K562 (cell line): Measurements from ENCODE around the gene MYO15B. TPM values are rescaled to one million over a fixed set of nuclear protein-coding genes. Genes with fewer than 3 reads are reported as not detected.

Experiments
- CBX2 ChIP-seq: fragments of 200-600 bp; sonication (generic); IDR thresholded peaks from one replicate; pipeline ENCODE4 v1.6.1; 2012; ENCODE audit warnings: mild to moderate bottlenecking, low read length, inconsistent platforms; ENCODE audit not compliant: insufficient read depth, poor library complexity, severe bottlenecking
- FOXA3 ChIP-seq, 2 experiments: fragments of 450-650 bp in 1 of 2; sonication (generic) in 1 of 2; formaldehyde crosslinking; IDR thresholded peaks in 1 of 2; conservative IDR thresholded peaks in 1 of 2; 2 replicates each; pipeline versions ENCODE4 v1.4.0 to v1.8.0; 2020 to 2022; ENCODE audit warnings: mild to moderate bottlenecking in 2 of 2, missing genetic modification reagents in 1 of 2
- JUND ChIP-seq, 2 experiments: IDR thresholded peaks; 2 replicates in 1 of 2; 3 replicates in 1 of 2; pipeline ENCODE4 v1.6.1; 2011; ENCODE audit warnings: borderline replicate concordance in 2 of 2, low read depth in 2 of 2, low read length in 2 of 2, improper control_type of control experiment in 1 of 2, missing biosample characterization in 1 of 2, missing genetic modification characterization in 1 of 2, missing genetic modification reagents in 1 of 2
- MAFF ChIP-seq: IDR thresholded peaks from 2 replicates; pipeline ENCODE4 v1.6.1; 2012; ENCODE audit warnings: low read length, improper control_type of control experiment
- RFX7 ChIP-seq: fragments of 250-450 bp; sonication (Bioruptor Pico); IDR thresholded peaks from 2 replicates; pipeline ENCODE4 v1.5.1; 2021; ENCODE audit warnings: mild to moderate bottlenecking
- STAT5B ChIP-seq: fragments of 250-450 bp; sonication (Bioruptor Pico); IDR thresholded peaks from 2 replicates; pipeline ENCODE4 v1.8.0; 2021; ENCODE audit warnings: mild to moderate bottlenecking, inconsistent platforms
- ZNF586 ChIP-seq: fragments of 450-650 bp; formaldehyde crosslinking; conservative IDR thresholded peaks from 2 replicates; pipeline ENCODE4 v1.4.0; 2020; ENCODE audit warnings: mild to moderate bottlenecking, moderate library complexity
- ZNF639 ChIP-seq, 2 experiments: fragments of 200-800 bp in 1 of 2; sonication (Bioruptor generic) in 1 of 2; sonication (generic) in 1 of 2; formaldehyde crosslinking in 1 of 2; IDR thresholded peaks in 1 of 2; conservative IDR thresholded peaks in 1 of 2; 2 replicates each; pipeline versions ENCODE4 v1.5.0 to v1.6.1; 2016 to 2020; ENCODE audit warnings: missing compliant biosample characterization in 1 of 2, missing genetic modification characterization in 1 of 2, missing genetic modification reagents in 1 of 2
- ZNF780A ChIP-seq: fragments of 250-450 bp; sonication (Bioruptor Pico); IDR thresholded peaks from 2 replicates; pipeline ENCODE4 v1.5.0; 2021; ENCODE audit warnings: mild to moderate bottlenecking
- polyA plus RNA-seq, 8 experiments: library from polyadenylated mRNA; depleted of rRNA in 4 of 8; stranded (reverse) in 5 of 8; unstranded in 3 of 8; fragments of >200 nt; fragmentation: Nextera tagmentation in 2 of 8; fragmentation: Illumina TruSeq in 1 of 8; extraction: Ambion mirVana in 2 of 8; extraction: Trizol in 1 of 8; gene quantifications; 2 replicates each; pipeline versions ENCODE4 v1.2.1 to v1.2.3, GENCODE V29; 2011 to 2014; ENCODE audit warnings: inconsistent platforms in 1 of 8, missing spikeins in 1 of 8
- total RNA-seq, 7 experiments: library from RNA; depleted of rRNA in 6 of 7; stranded (reverse); fragments of >200 nt in 6 of 7; fragmentation: Illumina TruSeq in 2 of 7; extraction: Trizol in 2 of 7; gene quantifications; 2 replicates each; pipeline versions ENCODE4 v1.2.1 to v1.2.3, GENCODE V29; 2011 to 2021; ENCODE audit warnings: low replicate concordance in 1 of 7

The MYO15B gene
- total and polyA plus RNA-seq, 9 of the 15 experiments (the other 6 are each of a cell fraction or from before 2014, with no cell fraction given) = 0.05 to 3.1 (median 0.83) TPM; not detected in 2

GRCh38 chr17:75559958-75560533, 27.6 kb upstream of the MYO15B start (continued):
- TF ChIP-seq ZNF639 (CRISPR knock-in tag; conservative IDR thresholded peaks at IDR 0.05 in 1 of 2, IDR thresholded peaks at IDR 0.05 in 1 of 2) (no peak), CBX2 (no peak), FOXA3 (CRISPR knock-in tag; conservative IDR thresholded peaks at IDR 0.05 in 1 of 2, IDR thresholded peaks at IDR 0.05 in 1 of 2) (no peak), RFX7 (CRISPR knock-in tag) (no peak), STAT5B (CRISPR knock-in tag) (no peak), ZNF586 (CRISPR knock-in tag) (no peak), MAFF (no peak), JUND (IDR thresholded peaks at IDR 0.05; ENCODE audit: borderline replicate concordance, low read depth, low read length) (no peak), JUND (tag; IDR thresholded peaks at IDR 0.05; ENCODE audit: borderline replicate concordance, low read depth, low read length) (no peak), ZNF780A (CRISPR knock-in tag) (no peak)
